ENCODE measurements around the gene SPPL3.

The SPPL3 gene

DNA sequence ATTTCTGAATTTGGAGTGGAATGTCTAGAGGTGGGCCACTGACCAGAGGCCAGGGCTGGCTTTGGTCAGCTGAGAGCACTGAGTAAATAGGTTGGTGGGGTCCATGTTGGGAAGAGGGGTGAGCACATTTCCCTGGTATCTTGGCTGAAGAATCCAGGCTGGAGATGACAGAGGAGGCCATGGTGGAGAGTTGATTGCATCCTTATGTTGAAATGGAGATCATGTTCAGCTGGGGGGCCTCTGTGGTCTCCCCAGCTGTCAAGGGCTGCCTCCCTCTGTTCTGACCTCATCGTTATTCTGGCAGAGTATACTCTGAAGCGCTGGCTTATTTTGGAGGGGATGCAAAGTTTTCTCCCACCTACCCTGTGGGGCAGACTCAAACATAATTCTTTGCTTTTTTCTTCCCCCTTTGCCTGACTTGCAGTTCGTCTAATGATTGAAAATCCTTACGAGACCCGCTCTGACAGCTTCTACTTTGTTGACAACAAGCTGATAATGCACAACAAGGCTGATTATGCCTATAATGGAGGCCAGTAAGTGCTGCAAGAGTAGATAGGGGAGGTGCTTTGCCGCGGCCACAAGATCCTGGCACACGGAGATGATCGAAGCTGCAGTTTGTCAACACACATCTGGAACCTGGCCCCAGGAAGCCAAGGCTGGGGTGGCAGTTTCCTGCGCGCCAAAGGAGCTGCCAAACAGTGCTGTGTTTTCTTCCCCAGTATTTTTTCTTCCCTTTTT, 184.5 kb downstream of the SPPL3 start:
- DNase-seq = no peak

- no peak for DNase-seq
These were observed 185.1 kb downstream of the SPPL3 start for GRCh38 chr12:120719072-120719471.

- no peak for DNase-seq
These were observed 186.1 kb downstream of the SPPL3 start for GRCh38 chr12:120718055-120718454.

GRCh38 chr12:120713861-120714482, 190.2 kb downstream of the SPPL3 start:
- peak; percentile 68 to 77 for DNase-seq

GRCh38 chr12:120712610-120713009, 191.5 kb downstream of the SPPL3 start:
- no peak for DNase-seq
